AG10803 (cell line): ENCODE results near the gene EBF3.

Experiments used
- DNase-seq: peaks from one replicate; pipeline ENCODE4 v3.0.0; 2010; ENCODE audit warnings: low read depth
- H3K4me3 ChIP-seq: 2 replicates; pipeline ENCODE4 v1.5.1; 2011; ENCODE audit warnings: mild to moderate bottlenecking, low read length, control low read depth
- CTCF ChIP-seq: conservative IDR thresholded peaks from 2 replicates; pipeline ENCODE4 v1.5.1; 2011; ENCODE audit warnings: mild to moderate bottlenecking, low read length, control low read depth, inconsistent platforms

EBF3 gene

DNA sequence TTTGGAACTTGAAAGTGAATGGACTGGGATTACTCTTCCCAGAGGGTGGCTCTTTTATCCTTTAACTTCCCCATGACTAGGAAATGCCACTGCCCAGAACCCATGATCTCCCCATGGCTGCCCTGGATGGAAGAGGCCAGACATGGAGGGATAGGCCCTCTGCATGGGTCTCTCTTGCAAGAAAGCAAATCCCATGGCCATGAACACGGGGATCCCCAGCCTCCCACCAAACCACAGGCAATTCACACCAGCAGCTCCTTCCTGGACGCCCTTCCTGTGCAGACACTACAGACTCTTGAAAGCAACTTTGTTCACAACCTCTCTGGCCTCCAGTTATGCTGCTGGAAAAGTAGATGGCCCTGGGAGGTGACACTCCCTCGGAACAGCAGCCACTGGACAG, 55.0 kb downstream of the EBF3 start:
- no peak for TF ChIP-seq CTCF
- no peak for DNase-seq
- H3K4me3 ChIP-seq = no peak overlapping the region

GRCh38 chr10:129908406-129908805, 55.7 kb downstream of the EBF3 start:
- no peak for DNase-seq
- H3K4me3 ChIP-seq = no peak overlapping the region
- TF ChIP-seq CTCF = no peak

GRCh38 chr10:129905553-129905952, 58.5 kb downstream of the EBF3 start:
- no peak overlapping the region for H3K4me3 ChIP-seq
- TF ChIP-seq CTCF = no peak
- DNase-seq = no peak

DNA sequence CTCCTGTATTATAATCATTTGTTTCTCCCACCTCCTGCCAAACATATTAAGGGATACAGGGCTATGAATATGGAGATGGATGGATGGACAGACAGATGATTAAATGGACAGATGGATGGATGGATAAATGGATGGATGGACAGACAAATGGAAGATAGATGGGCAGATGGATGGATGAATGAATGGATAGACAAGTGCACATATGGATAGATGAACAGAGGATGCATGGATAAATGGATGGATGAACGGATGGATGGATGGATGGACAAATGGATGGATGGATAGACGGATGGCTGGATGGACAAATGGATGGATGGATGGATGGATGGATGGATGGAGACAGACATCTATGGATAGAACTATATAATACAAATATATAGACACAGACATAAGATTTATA, 59.8 kb downstream of the EBF3 start:
- no peak for DNase-seq
- H3K4me3 ChIP-seq = no peak overlapping the region
- no peak for TF ChIP-seq CTCF

DNA sequence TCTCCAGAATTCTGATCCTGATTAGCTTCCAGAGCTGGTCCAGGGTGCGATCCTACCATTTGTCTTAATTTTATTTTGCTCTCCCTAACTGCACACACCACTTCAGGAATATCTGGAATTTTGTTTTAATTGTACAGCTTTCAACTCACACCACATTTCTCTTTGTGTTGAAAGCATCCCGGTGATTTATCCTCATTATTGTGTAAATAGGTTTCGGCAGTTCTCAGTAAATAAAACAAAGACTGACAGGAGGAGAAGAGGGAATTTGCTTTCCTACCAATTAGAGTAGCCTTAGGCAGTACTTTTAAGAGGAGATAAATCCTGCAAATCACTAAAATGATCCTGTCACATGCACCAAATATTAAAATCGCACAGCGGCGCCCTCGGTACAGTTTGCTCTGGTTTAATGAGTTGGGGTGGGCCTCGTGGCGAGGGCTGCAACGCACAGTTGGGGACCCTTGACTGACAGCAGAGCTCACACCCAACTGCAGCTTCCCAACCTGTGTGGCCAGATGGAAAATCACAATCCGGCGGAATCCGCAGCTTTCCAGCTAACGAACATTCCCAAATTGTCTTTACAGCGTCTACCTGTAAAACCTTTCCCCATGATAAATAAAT, 62.6 kb downstream of the EBF3 start:
- H3K4me3 ChIP-seq = no peak overlapping the region
- DNase-seq = no peak
- no peak for TF ChIP-seq CTCF

GRCh38 chr10:129900825-129901224, 63.2 kb downstream of the EBF3 start:
- DNase-seq = no peak
- no peak overlapping the region for H3K4me3 ChIP-seq
- no peak for TF ChIP-seq CTCF

GRCh38 chr10:129899276-129900130, 64.6 kb downstream of the EBF3 start:
- DNase-seq = no peak
- no peak overlapping the region for H3K4me3 ChIP-seq
- TF ChIP-seq CTCF = no peak
